ENCODE measurements around the gene ZBTB7C.

- TF ChIP-seq, protein P1, sequence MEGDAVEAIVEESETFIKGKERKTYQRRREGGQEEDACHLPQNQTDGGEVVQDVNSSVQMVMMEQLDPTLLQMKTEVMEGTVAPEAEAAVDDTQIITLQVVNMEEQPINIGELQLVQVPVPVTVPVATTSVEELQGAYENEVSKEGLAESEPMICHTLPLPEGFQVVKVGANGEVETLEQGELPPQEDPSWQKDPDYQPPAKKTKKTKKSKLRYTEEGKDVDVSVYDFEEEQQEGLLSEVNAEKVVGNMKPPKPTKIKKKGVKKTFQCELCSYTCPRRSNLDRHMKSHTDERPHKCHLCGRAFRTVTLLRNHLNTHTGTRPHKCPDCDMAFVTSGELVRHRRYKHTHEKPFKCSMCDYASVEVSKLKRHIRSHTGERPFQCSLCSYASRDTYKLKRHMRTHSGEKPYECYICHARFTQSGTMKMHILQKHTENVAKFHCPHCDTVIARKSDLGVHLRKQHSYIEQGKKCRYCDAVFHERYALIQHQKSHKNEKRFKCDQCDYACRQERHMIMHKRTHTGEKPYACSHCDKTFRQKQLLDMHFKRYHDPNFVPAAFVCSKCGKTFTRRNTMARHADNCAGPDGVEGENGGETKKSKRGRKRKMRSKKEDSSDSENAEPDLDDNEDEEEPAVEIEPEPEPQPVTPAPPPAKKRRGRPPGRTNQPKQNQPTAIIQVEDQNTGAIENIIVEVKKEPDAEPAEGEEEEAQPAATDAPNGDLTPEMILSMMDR (IDR thresholded peaks at IDR 0.05): no peak
- no peak for TF ChIP-seq POLR2A (IDR thresholded peaks at IDR 0.05)
- TF ChIP-seq EP300 (IDR thresholded peaks at IDR 0.05): no peak
Observed at GRCh38 chr18:48106976-48107781, 302.0 kb downstream of the ZBTB7C start.
